OCI-LY3 (cell line): ENCODE results near the gene EFCAB8.

Experiments used
- H2AFZ ChIP-seq: fragments of 200-600, 300-600 bp; shearing (Covaris generic); 2 replicates; pipeline ENCODE4 v1.6.0; 2014; ENCODE audit warnings: antibody characterized with exemption, low read depth, low read length
- H3K27ac ChIP-seq: fragments of 200-600, 300-600 bp; sonication (generic); 2 replicates; pipeline ENCODE4 v1.5.1; 2014; ENCODE audit warnings: mild to moderate bottlenecking, low read length, moderate library complexity, mixed read lengths
- H3K27me3 ChIP-seq: fragments of 200-600, 300-600 bp; sonication (generic); 2 replicates; pipeline ENCODE4 v1.6.1; 2014; ENCODE audit warnings: low read depth, low read length, mixed read lengths
- H3K36me3 ChIP-seq: fragments of 200-600, 300-600 bp; sonication (generic); replicated peaks from 2 replicates; pipeline ENCODE3; 2014; ENCODE audit warnings: low read depth, low read length, mixed read lengths
- H3K4me1 ChIP-seq: fragments of 300-600, 200-600 bp; sonication (generic); 2 replicates; pipeline ENCODE4 v1.6.1; 2014; ENCODE audit warnings: low read length, mixed read lengths
- H3K4me2 ChIP-seq: fragments of 200-600, 300-600 bp; sonication (generic); 2 replicates; pipeline ENCODE4 v1.6.1; 2014; ENCODE audit warnings: low read length, mixed read lengths
- H3K4me3 ChIP-seq: fragments of 300-600, 200-600 bp; sonication (generic); 2 replicates; pipeline ENCODE4 v1.5.1; 2014; ENCODE audit warnings: antibody characterized with exemption, mild to moderate bottlenecking, low read length, moderate library complexity
- H3K79me2 ChIP-seq: fragments of 300-600, 200-600 bp; shearing (Covaris generic); 2 replicates; pipeline ENCODE4 v1.6.1; 2014; ENCODE audit warnings: mild to moderate bottlenecking, low read length, mixed read lengths
- H3K9ac ChIP-seq: fragments of 300-600, 200-600 bp; shearing (Covaris generic); 2 replicates; pipeline ENCODE4 v1.6.0; 2014; ENCODE audit warnings: mild to moderate bottlenecking, low read length, moderate library complexity
- H3K9me3 ChIP-seq: fragments of 200-600, 300-600 bp; shearing (Covaris generic); 2 replicates; pipeline ENCODE4 v1.6.1; 2014; ENCODE audit warnings: low read length, mixed read lengths; ENCODE audit not compliant: insufficient read depth
- H4K20me1 ChIP-seq: fragments of 200-600, 300-600 bp; sonication (generic); 2 replicates; pipeline ENCODE4 v1.6.1; 2016; ENCODE audit warnings: low read length, mixed read lengths; ENCODE audit not compliant: insufficient read depth
- CTCF ChIP-seq: fragments of 200-600, 300-600 bp; sonication (generic); IDR thresholded peaks from 2 replicates; pipeline ENCODE4 v1.5.1; 2014; ENCODE audit warnings: antibody characterized with exemption, low read length, low read depth
- EZH2phosphoT487 ChIP-seq: fragments of 200-600 bp; shearing (Covaris generic); IDR thresholded peaks from 2 replicates; pipeline ENCODE4 v1.6.1; 2018; ENCODE audit warnings: antibody characterized with exemption, mixed run types, low read depth

The EFCAB8 gene

GRCh38 chr20:33005908-33006775 lies 147.4 kb downstream of the EFCAB8 start:
- Histone ChIP-seq H4K20me1 (no peaks in the 10 kb centered on the region), H2AFZ (no peak overlapping the region), H3K9me3 (no peaks in the 10 kb centered on the region), H3K27me3 (peaks cover 2% of the 10 kb centered on the region), H3K9ac (no peak overlapping the region), H3K79me2 (no peaks in the 10 kb centered on the region), H3K27ac (no peak overlapping the region), H3K4me1 (no peaks in the 10 kb centered on the region), H3K36me3 (no peaks in the 10 kb centered on the region), H3K4me3 (no peak overlapping the region), H3K4me2 (no peak overlapping the region)
- TF ChIP-seq CTCF, result no peak

- Histone ChIP-seq H3K79me2 (no peaks in the 10 kb centered on the region), H4K20me1 (no peaks in the 10 kb centered on the region), H3K4me3 (no peak overlapping the region), H3K27ac (no peak overlapping the region), H3K4me2 (no peak overlapping the region), H3K27me3 (peaks cover 7% of the 10 kb centered on the region), H3K9me3 (no peaks in the 10 kb centered on the region), H3K4me1 (no peaks in the 10 kb centered on the region), H3K9ac (no peak overlapping the region), H3K36me3 (no peaks in the 10 kb centered on the region), H2AFZ (no peak overlapping the region)
- TF ChIP-seq CTCF (no peak), EZH2phosphoT487 (no peak)
Observed at GRCh38 chr20:33006776-33007375, 148.2 kb downstream of the EFCAB8 start.

- peaks cover 15% of the 10 kb centered on the region for H3K27me3 ChIP-seq
- no peak for TF ChIP-seq CTCF
- no peak for TF ChIP-seq EZH2phosphoT487
Observed at GRCh38 chr20:33007376-33008335, 148.9 kb downstream of the EFCAB8 start, which contains the start of gene BPIFB2. Gene BPIFB2 (plus strand): TSS chr20:33007704. CDS start chr20:33008575, 871 bp downstream.

More at GRCh38 chr20:33007376-33008335, 148.9 kb downstream of the EFCAB8 start, which contains the start of gene BPIFB2:
- Histone ChIP-seq H3K4me2 (no peak within 1 kb of the TSS), H2AFZ (no peak within 1 kb of the TSS), H3K79me2 (no peaks in the 10 kb centered on the region), H3K4me1 (no peaks in the 10 kb centered on the region), H3K27ac (no peak within 1 kb of the TSS), H3K9me3 (no peaks in the 10 kb centered on the region), H3K9ac (no peak within 1 kb of the TSS), H3K4me3 (no peak within 1 kb of the TSS), H3K36me3 (no peaks in the 10 kb centered on the region), H4K20me1 (no peaks in the 10 kb centered on the region)
